ENCODE data around the gene NCK2. TPM values are rescaled to one million over a fixed set of nuclear protein-coding genes. Genes with fewer than 3 reads are reported as not detected.

NCK2 gene
- total and polyA plus RNA-seq, 2 of the 13 experiments (the other 11 are each of a cell fraction or from before 2014, with no cell fraction given) = 14.8 to 23.5 TPM

DNA sequence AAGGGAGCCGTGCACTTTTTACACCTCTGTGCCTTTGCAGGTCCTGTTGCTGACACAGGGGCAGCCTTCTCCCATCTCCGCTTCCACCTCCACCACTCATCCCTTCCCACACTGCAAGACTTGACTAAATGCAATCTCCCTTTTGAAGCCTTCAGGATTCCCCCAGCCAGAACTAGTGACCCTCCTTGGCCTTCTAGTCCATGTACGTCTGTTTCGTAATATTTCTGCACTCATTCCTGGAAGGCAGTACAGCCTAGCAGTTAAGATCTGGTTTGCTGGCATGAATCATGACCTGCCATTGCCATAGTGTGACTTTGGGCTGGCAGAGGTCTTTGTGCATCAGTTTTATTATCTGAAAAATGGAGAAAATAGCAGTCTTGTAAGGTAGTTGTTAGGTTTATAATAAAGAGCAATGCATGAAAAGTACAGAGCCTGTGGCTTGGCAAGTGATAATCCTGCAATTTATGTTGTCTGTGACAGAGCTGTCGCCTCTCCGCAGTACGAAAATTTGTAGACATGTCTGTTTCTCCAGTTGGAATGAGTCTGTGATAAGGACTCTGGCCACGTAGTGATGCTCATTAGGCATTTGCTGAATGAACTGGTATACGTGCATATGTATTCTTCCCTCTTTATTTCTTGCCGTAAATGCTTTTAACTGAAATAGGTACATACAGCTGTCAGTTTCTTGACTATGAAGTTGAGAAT, 36.7 kb downstream of the NCK2 start:
- H3K79me2 ChIP-seq (ENCODE audit: insufficient read depth, low read length) = peaks cover 4% of the 10 kb centered on the region
- DNase-seq (ENCODE audit: low spot score) = no peak
- CTCF ChIA-PET (ENCODE audit: low intra/inter-chr PET ratio, low total read pairs) = no interaction called here
- H3K4me1 ChIP-seq (ENCODE audit: insufficient read depth, low read length) = peaks cover 12% of the 10 kb centered on the region
- no peaks in the 10 kb centered on the region for H4K20me1 ChIP-seq (ENCODE audit: insufficient read depth, low read length)
- H3K27ac ChIP-seq (ENCODE audit: extremely low read length, insufficient read depth, low read length) = no peak overlapping the region
- TF ChIP-seq NONO (IDR thresholded peaks at IDR 0.05) = no peak
- no peak for TF ChIP-seq NONO (CRISPR knock-in tag; conservative IDR thresholded peaks at IDR 0.05)
- TF ChIP-seq CEBPB (IDR thresholded peaks at IDR 0.05; ENCODE audit: borderline replicate concordance, low read depth, low read length) = peak; percentile 44; the same call in 1 of the 2 replicates
- TF ChIP-seq ZNF780A (CRISPR knock-in tag; IDR thresholded peaks at IDR 0.05) = no peak
- TF ChIP-seq MEIS2 (CRISPR knock-in tag; IDR thresholded peaks at IDR 0.05) = no peak
- no peak for TF ChIP-seq SMARCC2 (IDR thresholded peaks at IDR 0.05)
- TF ChIP-seq CHD2 (IDR thresholded peaks at IDR 0.05; ENCODE audit: low read depth, low read length) = no peak
- TF ChIP-seq ZFP62 (CRISPR knock-in tag; IDR thresholded peaks at IDR 0.05) = no peak
- TF ChIP-seq BCL6 (CRISPR knock-in tag; IDR thresholded peaks at IDR 0.05) = 0 out of 2 replicates have a peak, but pooled peaks have one; percentile 43
- TF ChIP-seq ONECUT2 (CRISPR knock-in tag; IDR thresholded peaks at IDR 0.05) = no peak
- H3K9ac ChIP-seq (ENCODE audit: insufficient read depth, low read depth, low read length) = no peak overlapping the region
- no peaks in the 10 kb centered on the region for H3K27me3 ChIP-seq (ENCODE audit: control insufficient read depth in 1 of 2, insufficient read depth in 2 of 2, low read length in 2 of 2)
- FAIRE-seq = no peak
- no TSS peak for BruUV-seq (replicated peaks)
- ATAC-seq = no peak
- in situ Hi-C loops (cut with HindIII; ENCODE audit: extremely low pct_ligation_motif_present, low pct_unique_long_range_greater_than_20kb) (no loop called here), intact Hi-C loops (cut with micrococcal nuclease; ENCODE audit: unreplicated experiment) (no loop called here)
- POLR2A ChIA-PET = no interaction called here
- H3K4me2 ChIP-seq (ENCODE audit: low read depth, low read length) = no peak overlapping the region
- WGBS (ENCODE audit: low lambda C conversion rate) = 96% methylated on average over 10 of the region's 10 CpGs
- no peak overlapping the region for H3K4me3 ChIP-seq (replicated peaks in 1 of 3; ENCODE audit: insufficient read depth in 1 of 3, low read depth in 2 of 3, low read length in 3 of 3)
- H3K9me3 ChIP-seq (ENCODE audit: low read length) = no peaks in the 10 kb centered on the region
- H3K36me3 ChIP-seq (replicated peaks in 1 of 2; ENCODE audit: control insufficient read depth in 1 of 2, insufficient read depth in 2 of 2, low read length in 2 of 2) = 0 out of 5 replicates have a peak, but pooled peaks cover 2% of the 10 kb centered on the region in 2 experiments
- H2AFZ ChIP-seq (ENCODE audit: low read length) = no peak overlapping the region

DNA sequence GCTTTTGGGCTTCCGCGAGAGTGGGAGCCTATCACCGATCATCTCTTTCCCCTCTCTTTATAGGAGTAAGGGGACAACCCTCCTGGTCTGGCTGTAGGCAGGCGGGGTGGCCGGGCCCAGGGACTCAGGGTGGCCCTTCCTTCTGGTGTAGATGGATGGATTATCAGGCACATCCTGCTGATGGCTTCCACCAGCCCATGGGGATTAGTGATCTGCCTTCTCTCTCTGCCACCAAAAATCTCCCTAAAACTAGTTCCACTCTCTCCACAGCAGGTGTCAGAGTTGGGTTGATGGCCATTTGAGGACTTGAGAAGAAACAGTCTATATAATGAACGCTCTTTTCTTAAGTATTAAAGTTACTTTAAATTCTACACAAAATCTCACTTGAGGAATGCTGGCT, 37.4 kb downstream of the NCK2 start:
- Histone ChIP-seq H3K9me3 (ENCODE audit: low read length) (no peaks in the 10 kb centered on the region), H3K27ac (ENCODE audit: extremely low read length, insufficient read depth, low read length) (no peak overlapping the region), H3K4me3 (replicated peaks in 1 of 3; ENCODE audit: insufficient read depth in 1 of 3, low read depth in 2 of 3, low read length in 3 of 3) (no peak overlapping the region), H3K4me1 (ENCODE audit: insufficient read depth, low read length) (peaks cover 12% of the 10 kb centered on the region), H3K27me3 (ENCODE audit: control insufficient read depth in 1 of 2, insufficient read depth in 2 of 2, low read length in 2 of 2) (no peaks in the 10 kb centered on the region), H3K36me3 (replicated peaks in 1 of 2; ENCODE audit: control insufficient read depth in 1 of 2, insufficient read depth in 2 of 2, low read length in 2 of 2) (0 out of 5 replicates have a peak, but pooled peaks cover 2% of the 10 kb centered on the region in 2 experiments), H3K79me2 (ENCODE audit: insufficient read depth, low read length) (peaks cover 4% of the 10 kb centered on the region), H3K4me2 (ENCODE audit: low read depth, low read length) (no peak overlapping the region), H3K9ac (ENCODE audit: insufficient read depth, low read depth, low read length) (no peak overlapping the region), H2AFZ (ENCODE audit: low read length) (no peak overlapping the region), H4K20me1 (ENCODE audit: insufficient read depth, low read length) (no peaks in the 10 kb centered on the region)
- ATAC-seq = no peak
- no peak for DNase-seq (ENCODE audit: low spot score)
- POLR2A ChIA-PET = no interaction called here
- intact Hi-C loops (cut with micrococcal nuclease; ENCODE audit: unreplicated experiment) = no loop called here
- FAIRE-seq = no peak
- in situ Hi-C loops (cut with HindIII; ENCODE audit: extremely low pct_ligation_motif_present, low pct_unique_long_range_greater_than_20kb) = no loop called here
- WGBS (ENCODE audit: low lambda C conversion rate) = over 99% methylated on average over 6 of the region's 6 CpGs
- CTCF ChIA-PET (ENCODE audit: low intra/inter-chr PET ratio, low total read pairs) = no interaction called here
- BruUV-seq (replicated peaks) = no TSS peak
- TF ChIP-seq, protein P1, sequence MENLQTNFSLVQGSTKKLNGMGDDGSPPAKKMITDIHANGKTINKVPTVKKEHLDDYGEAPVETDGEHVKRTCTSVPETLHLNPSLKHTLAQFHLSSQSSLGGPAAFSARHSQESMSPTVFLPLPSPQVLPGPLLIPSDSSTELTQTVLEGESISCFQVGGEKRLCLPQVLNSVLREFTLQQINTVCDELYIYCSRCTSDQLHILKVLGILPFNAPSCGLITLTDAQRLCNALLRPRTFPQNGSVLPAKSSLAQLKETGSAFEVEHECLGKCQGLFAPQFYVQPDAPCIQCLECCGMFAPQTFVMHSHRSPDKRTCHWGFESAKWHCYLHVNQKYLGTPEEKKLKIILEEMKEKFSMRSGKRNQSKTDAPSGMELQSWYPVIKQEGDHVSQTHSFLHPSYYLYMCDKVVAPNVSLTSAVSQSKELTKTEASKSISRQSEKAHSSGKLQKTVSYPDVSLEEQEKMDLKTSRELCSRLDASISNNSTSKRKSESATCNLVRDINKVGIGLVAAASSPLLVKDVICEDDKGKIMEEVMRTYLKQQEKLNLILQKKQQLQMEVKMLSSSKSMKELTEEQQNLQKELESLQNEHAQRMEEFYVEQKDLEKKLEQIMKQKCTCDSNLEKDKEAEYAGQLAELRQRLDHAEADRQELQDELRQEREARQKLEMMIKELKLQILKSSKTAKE (CRISPR knock-in tag; IDR thresholded peaks at IDR 0.05; ENCODE audit: borderline replicate concordance) = no peak
- TF ChIP-seq ZFP36 (IDR thresholded peaks at IDR 0.05; ENCODE audit: borderline replicate concordance, low read depth, low read length, partially characterized antibody) (no peak), ZSCAN20 (CRISPR knock-in tag; IDR thresholded peaks at IDR 0.05; ENCODE audit: borderline replicate concordance) (no peak), ZC3H13 (CRISPR knock-in tag; IDR thresholded peaks at IDR 0.05) (no peak)
- TF ChIP-seq, protein P2, sequence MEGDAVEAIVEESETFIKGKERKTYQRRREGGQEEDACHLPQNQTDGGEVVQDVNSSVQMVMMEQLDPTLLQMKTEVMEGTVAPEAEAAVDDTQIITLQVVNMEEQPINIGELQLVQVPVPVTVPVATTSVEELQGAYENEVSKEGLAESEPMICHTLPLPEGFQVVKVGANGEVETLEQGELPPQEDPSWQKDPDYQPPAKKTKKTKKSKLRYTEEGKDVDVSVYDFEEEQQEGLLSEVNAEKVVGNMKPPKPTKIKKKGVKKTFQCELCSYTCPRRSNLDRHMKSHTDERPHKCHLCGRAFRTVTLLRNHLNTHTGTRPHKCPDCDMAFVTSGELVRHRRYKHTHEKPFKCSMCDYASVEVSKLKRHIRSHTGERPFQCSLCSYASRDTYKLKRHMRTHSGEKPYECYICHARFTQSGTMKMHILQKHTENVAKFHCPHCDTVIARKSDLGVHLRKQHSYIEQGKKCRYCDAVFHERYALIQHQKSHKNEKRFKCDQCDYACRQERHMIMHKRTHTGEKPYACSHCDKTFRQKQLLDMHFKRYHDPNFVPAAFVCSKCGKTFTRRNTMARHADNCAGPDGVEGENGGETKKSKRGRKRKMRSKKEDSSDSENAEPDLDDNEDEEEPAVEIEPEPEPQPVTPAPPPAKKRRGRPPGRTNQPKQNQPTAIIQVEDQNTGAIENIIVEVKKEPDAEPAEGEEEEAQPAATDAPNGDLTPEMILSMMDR (CRISPR knock-in tag; IDR thresholded peaks at IDR 0.05) = 0 out of 2 replicates have a peak, but pooled peaks have one; percentile 17
- TF ChIP-seq, protein P3, sequence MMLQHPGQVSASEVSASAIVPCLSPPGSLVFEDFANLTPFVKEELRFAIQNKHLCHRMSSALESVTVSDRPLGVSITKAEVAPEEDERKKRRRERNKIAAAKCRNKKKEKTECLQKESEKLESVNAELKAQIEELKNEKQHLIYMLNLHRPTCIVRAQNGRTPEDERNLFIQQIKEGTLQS (CRISPR knock-in tag; IDR thresholded peaks at IDR 0.05) = no peak

Measured in HepG2 (cell line).